Measurements from ENCODE around the gene ASNSD1. TPM values are rescaled to one million over a fixed set of nuclear protein-coding genes. Genes with fewer than 3 reads are reported as not detected.

ASNSD1 gene
- 52.0 and 52.7 TPM in 2 replicates for total RNA-seq

- DNase-seq (ENCODE audit: low spot score), result peak; percentile 98
- H3K27ac Mint-ChIP-seq, result no peak within 1 kb of the TSS
- H3K9me3 Mint-ChIP-seq, result no peaks in the 10 kb centered on the region
- H3K36me3 Mint-ChIP-seq (ENCODE audit: low read depth), result peaks cover 24% of the 10 kb centered on the region
- no peaks in the 10 kb centered on the region for H3K27me3 Mint-ChIP-seq (ENCODE audit: low read depth)
- no peak within 1 kb of the TSS for H3K4me3 Mint-ChIP-seq (ENCODE audit: low read depth)
- peaks cover 39% of the 10 kb centered on the region for H3K4me1 Mint-ChIP-seq (ENCODE audit: low read depth)
- intact Hi-C loops (cut with micrococcal nuclease), result loop anchor here (1.0 to 5.0 kb wide), 8 partner anchors 13 to 656 kb away; partner anchors contain the start of genes ANKAR, HIBCH, ORMDL1 and OSGEPL1
These were observed at the start of gene ASNSD1 for GRCh38 chr2:189661148-189661956. Gene ASNSD1, plus strand, starts transcription at chr2:189661459. Its CDS starts 4,674 bp downstream, at chr2:189666133.

GRCh38 chr2:189613077-189613636 lies 48.1 kb upstream of the ASNSD1 start:
- peaks cover 3% of the 10 kb centered on the region for H3K4me1 Mint-ChIP-seq (ENCODE audit: low read depth)
- H3K4me3 Mint-ChIP-seq (ENCODE audit: low read depth), result no peak overlapping the region
- H3K27ac Mint-ChIP-seq, result no peak overlapping the region
- peaks cover 5% of the 10 kb centered on the region for H3K27me3 Mint-ChIP-seq (ENCODE audit: low read depth)
- no peaks in the 10 kb centered on the region for H3K9me3 Mint-ChIP-seq
- no peaks in the 10 kb centered on the region for H3K36me3 Mint-ChIP-seq (ENCODE audit: low read depth)
- intact Hi-C loops (cut with micrococcal nuclease), result no loop called here
- no peak for DNase-seq (ENCODE audit: low spot score)

GRCh38 chr2:189613650-189614420 lies 47.4 kb upstream of the ASNSD1 start:
- Mint-ChIP-seq H3K27me3 (ENCODE audit: low read depth) (peaks cover 4% of the 10 kb centered on the region), H3K27ac (no peak overlapping the region), H3K36me3 (ENCODE audit: low read depth) (no peaks in the 10 kb centered on the region), H3K4me1 (ENCODE audit: low read depth) (peaks cover 3% of the 10 kb centered on the region), H3K4me3 (ENCODE audit: low read depth) (no peak overlapping the region), H3K9me3 (no peaks in the 10 kb centered on the region)
- intact Hi-C loops (cut with micrococcal nuclease), result no loop called here
- no peak for DNase-seq (ENCODE audit: low spot score)

- H3K4me3 Mint-ChIP-seq (ENCODE audit: low read depth), result no peak overlapping the region
- H3K27ac Mint-ChIP-seq, result no peak overlapping the region
- no peaks in the 10 kb centered on the region for H3K9me3 Mint-ChIP-seq
- peaks cover 4% of the 10 kb centered on the region for H3K27me3 Mint-ChIP-seq (ENCODE audit: low read depth)
- no peak for DNase-seq (ENCODE audit: low spot score)
- H3K36me3 Mint-ChIP-seq (ENCODE audit: low read depth), result no peaks in the 10 kb centered on the region
- intact Hi-C loops (cut with micrococcal nuclease), result no loop called here
- H3K4me1 Mint-ChIP-seq (ENCODE audit: low read depth), result peaks cover 3% of the 10 kb centered on the region
These were observed 46.7 kb upstream of the ASNSD1 start for GRCh38 chr2:189614585-189614984.

GRCh38 chr2:189618197-189618596 lies 43.1 kb upstream of the ASNSD1 start:
- Mint-ChIP-seq H3K4me1 (ENCODE audit: low read depth) (peaks cover 4% of the 10 kb centered on the region), H3K4me3 (ENCODE audit: low read depth) (no peak overlapping the region), H3K36me3 (ENCODE audit: low read depth) (no peaks in the 10 kb centered on the region), H3K9me3 (no peaks in the 10 kb centered on the region), H3K27me3 (ENCODE audit: low read depth) (peaks cover 1% of the 10 kb centered on the region), H3K27ac (no peak overlapping the region)
- DNase-seq (ENCODE audit: low spot score), result no peak
- intact Hi-C loops (cut with micrococcal nuclease), result no loop called here

GRCh38 chr2:189621781-189622180 lies 39.5 kb upstream of the ASNSD1 start:
- intact Hi-C loops (cut with micrococcal nuclease), result no loop called here

GRCh38 chr2:189623049-189623448 lies 38.2 kb upstream of the ASNSD1 start:
- H3K27me3 Mint-ChIP-seq (ENCODE audit: low read depth), result no peaks in the 10 kb centered on the region
- no peak overlapping the region for H3K4me3 Mint-ChIP-seq (ENCODE audit: low read depth)
- no peaks in the 10 kb centered on the region for H3K36me3 Mint-ChIP-seq (ENCODE audit: low read depth)
- no peak overlapping the region for H3K27ac Mint-ChIP-seq
- H3K9me3 Mint-ChIP-seq, result no peaks in the 10 kb centered on the region
- peaks cover 9% of the 10 kb centered on the region for H3K4me1 Mint-ChIP-seq (ENCODE audit: low read depth)
- intact Hi-C loops (cut with micrococcal nuclease), result no loop called here
- DNase-seq (ENCODE audit: low spot score), result no peak

More at GRCh38 chr2:189621781-189622180, 39.5 kb upstream of the ASNSD1 start:
- no peak overlapping the region for H3K27ac Mint-ChIP-seq
- no peaks in the 10 kb centered on the region for H3K27me3 Mint-ChIP-seq (ENCODE audit: low read depth)
- no peaks in the 10 kb centered on the region for H3K36me3 Mint-ChIP-seq (ENCODE audit: low read depth)
- H3K4me3 Mint-ChIP-seq (ENCODE audit: low read depth), result no peak overlapping the region
- DNase-seq (ENCODE audit: low spot score), result no peak
- H3K4me1 Mint-ChIP-seq (ENCODE audit: low read depth), result peaks cover 9% of the 10 kb centered on the region
- no peaks in the 10 kb centered on the region for H3K9me3 Mint-ChIP-seq

- Mint-ChIP-seq H3K27me3 (ENCODE audit: low read depth) (no peaks in the 10 kb centered on the region), H3K27ac (no peak overlapping the region), H3K4me1 (ENCODE audit: low read depth) (peaks cover 9% of the 10 kb centered on the region), H3K4me3 (ENCODE audit: low read depth) (no peak overlapping the region), H3K36me3 (ENCODE audit: low read depth) (no peaks in the 10 kb centered on the region), H3K9me3 (no peaks in the 10 kb centered on the region)
- DNase-seq (ENCODE audit: low spot score), result no peak
- intact Hi-C loops (cut with micrococcal nuclease), result no loop called here
These were observed 36.5 kb upstream of the ASNSD1 start for GRCh38 chr2:189624648-189625355.

GRCh38 chr2:189625636-189626035 lies 35.6 kb upstream of the ASNSD1 start:
- H3K27me3 Mint-ChIP-seq (ENCODE audit: low read depth), result peaks cover under 1% of the 10 kb centered on the region
- peaks cover 9% of the 10 kb centered on the region for H3K4me1 Mint-ChIP-seq (ENCODE audit: low read depth)
- H3K9me3 Mint-ChIP-seq, result no peaks in the 10 kb centered on the region
- intact Hi-C loops (cut with micrococcal nuclease), result no loop called here
- no peaks in the 10 kb centered on the region for H3K36me3 Mint-ChIP-seq (ENCODE audit: low read depth)
- no peak overlapping the region for H3K4me3 Mint-ChIP-seq (ENCODE audit: low read depth)
- H3K27ac Mint-ChIP-seq, result no peak overlapping the region
- DNase-seq (ENCODE audit: low spot score), result no peak

- no peak overlapping the region for H3K4me3 Mint-ChIP-seq (ENCODE audit: low read depth)
- peaks cover 4% of the 10 kb centered on the region for H3K27me3 Mint-ChIP-seq (ENCODE audit: low read depth)
- no peaks in the 10 kb centered on the region for H3K36me3 Mint-ChIP-seq (ENCODE audit: low read depth)
- H3K4me1 Mint-ChIP-seq (ENCODE audit: low read depth), result peaks cover 9% of the 10 kb centered on the region
- H3K9me3 Mint-ChIP-seq, result no peaks in the 10 kb centered on the region
- intact Hi-C loops (cut with micrococcal nuclease), result no loop called here
- no peak overlapping the region for H3K27ac Mint-ChIP-seq
- DNase-seq (ENCODE audit: low spot score), result no peak
These were observed 33.5 kb upstream of the ASNSD1 start for GRCh38 chr2:189627789-189628188.

- Mint-ChIP-seq H3K36me3 (ENCODE audit: low read depth) (no peaks in the 10 kb centered on the region), H3K27me3 (ENCODE audit: low read depth) (peaks cover 4% of the 10 kb centered on the region), H3K4me1 (ENCODE audit: low read depth) (peaks cover 6% of the 10 kb centered on the region), H3K9me3 (no peaks in the 10 kb centered on the region), H3K27ac (no peak overlapping the region), H3K4me3 (ENCODE audit: low read depth) (no peak overlapping the region)
- DNase-seq (ENCODE audit: low spot score), result no peak
- intact Hi-C loops (cut with micrococcal nuclease), result no loop called here
These were observed 32.3 kb upstream of the ASNSD1 start for GRCh38 chr2:189628817-189629530.

All from activated T-helper 2 cell treated with anti-CD3 and anti-CD28 coated beads, Interferon-gamma antibody, Interleukin-2, Interleukin-4, amounts not matched to agents 10 μg/mL and 5 μg/mL and 100 μg/mL, durations not matched to agents 14 hours and 24 hours and 36 hours (primary cell).